BE2C (cell line): Measurements from ENCODE around the gene GCN1. TPM values are rescaled to one million over a fixed set of nuclear protein-coding genes. Genes with fewer than 3 reads are reported as not detected.

ENCODE experiments used
- DNase-seq: peaks from one replicate; pipeline ENCODE4 v3.0.0-alpha.2; 2020
- H3K27me3 ChIP-seq: fragments of 250-450 bp; sonication (Bioruptor Pico); 2 replicates; pipeline ENCODE4 v1.5.1; 2020; ENCODE audit warnings: mild to moderate bottlenecking
- H3K36me3 ChIP-seq: fragments of 250-450 bp; sonication (Bioruptor Pico); 2 replicates; pipeline ENCODE4 v1.5.1; 2020; ENCODE audit warnings: mild to moderate bottlenecking
- H3K4me1 ChIP-seq: fragments of 250-450 bp; sonication (Bioruptor Pico); 2 replicates; pipeline ENCODE4 v1.5.1; 2020
- H3K4me3 ChIP-seq: 2 replicates; pipeline ENCODE4 v1.5.1; 2011; ENCODE audit warnings: low read depth, low read length
- H3K9me3 ChIP-seq: fragments of 250-450 bp; sonication (Bioruptor Pico); 2 replicates; pipeline ENCODE4 v1.5.1; 2020
- polyA plus RNA-seq: library from polyadenylated mRNA; unstranded; fragments of >200 nt; gene quantifications from one replicate; pipeline ENCODE4 v1.2.1, GENCODE V29; 2012; ENCODE audit warnings: low read depth, missing spikeins; ENCODE audit not compliant: insufficient read length, insufficient read depth
- TF ChIP-seq, protein P1 (sequence below): IDR thresholded peaks from 2 replicates; pipeline ENCODE4 v1.5.1; 2012; ENCODE audit warnings: mild to moderate bottlenecking, low read depth, low read length

GCN1 gene
- polyA plus RNA-seq, result 108 TPM

DNA sequence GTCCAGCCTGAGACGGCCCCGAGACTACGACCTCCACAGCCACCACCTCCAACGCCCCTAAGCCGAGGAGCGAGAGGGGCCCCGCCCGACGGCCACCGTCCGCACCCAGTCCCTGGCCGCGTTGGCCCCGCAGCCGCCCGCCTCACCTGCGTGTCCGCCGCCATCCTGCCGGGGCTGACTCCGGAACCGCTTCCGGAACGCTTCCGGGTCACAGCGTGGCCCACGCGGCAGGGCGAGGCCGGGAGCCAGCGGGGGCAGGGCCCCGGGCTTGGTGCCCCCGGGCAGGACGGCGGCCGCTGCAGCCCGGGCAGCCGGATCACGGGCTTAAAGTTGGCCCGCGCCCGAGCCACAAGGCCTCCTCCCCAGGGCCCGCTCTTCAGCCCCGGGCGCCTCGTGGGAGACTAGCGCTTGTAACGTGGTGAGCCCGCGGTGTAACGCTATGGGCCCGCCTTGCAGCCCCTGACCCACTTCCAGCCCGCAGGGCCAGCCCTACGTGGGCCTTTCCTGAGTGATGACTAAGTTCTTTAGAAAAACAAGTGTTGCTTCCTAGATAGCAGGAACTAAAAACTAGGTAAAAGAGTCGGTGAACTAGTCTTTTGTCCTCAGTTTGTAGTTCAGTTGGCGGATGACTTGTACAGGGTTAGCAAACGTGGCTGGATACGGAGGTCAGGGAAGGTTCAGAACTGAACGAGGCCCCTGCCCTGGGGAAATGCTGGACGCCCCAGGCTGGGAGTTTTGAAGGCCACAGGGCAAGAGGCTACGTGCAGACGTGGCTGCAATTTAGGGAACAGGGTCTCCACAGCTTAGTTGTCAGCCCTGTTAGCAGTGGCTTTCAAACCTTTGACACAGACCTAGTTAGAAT, at the start of gene GCN1:
Gene GCN1 (minus strand): TSS at position 182 of the 862 bp plus-strand sequence. CDS start 18 bp downstream, at position 164.
- DNase-seq, result peak; percentile 90
- TF ChIP-seq, protein P1, sequence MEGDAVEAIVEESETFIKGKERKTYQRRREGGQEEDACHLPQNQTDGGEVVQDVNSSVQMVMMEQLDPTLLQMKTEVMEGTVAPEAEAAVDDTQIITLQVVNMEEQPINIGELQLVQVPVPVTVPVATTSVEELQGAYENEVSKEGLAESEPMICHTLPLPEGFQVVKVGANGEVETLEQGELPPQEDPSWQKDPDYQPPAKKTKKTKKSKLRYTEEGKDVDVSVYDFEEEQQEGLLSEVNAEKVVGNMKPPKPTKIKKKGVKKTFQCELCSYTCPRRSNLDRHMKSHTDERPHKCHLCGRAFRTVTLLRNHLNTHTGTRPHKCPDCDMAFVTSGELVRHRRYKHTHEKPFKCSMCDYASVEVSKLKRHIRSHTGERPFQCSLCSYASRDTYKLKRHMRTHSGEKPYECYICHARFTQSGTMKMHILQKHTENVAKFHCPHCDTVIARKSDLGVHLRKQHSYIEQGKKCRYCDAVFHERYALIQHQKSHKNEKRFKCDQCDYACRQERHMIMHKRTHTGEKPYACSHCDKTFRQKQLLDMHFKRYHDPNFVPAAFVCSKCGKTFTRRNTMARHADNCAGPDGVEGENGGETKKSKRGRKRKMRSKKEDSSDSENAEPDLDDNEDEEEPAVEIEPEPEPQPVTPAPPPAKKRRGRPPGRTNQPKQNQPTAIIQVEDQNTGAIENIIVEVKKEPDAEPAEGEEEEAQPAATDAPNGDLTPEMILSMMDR, result no peak
- Histone ChIP-seq H3K27me3 (no peaks in the 10 kb centered on the region), H3K36me3 (peaks cover 69% of the 10 kb centered on the region), H3K4me3 (peak within 1 kb of the TSS; percentile 89), H3K4me1 (peaks cover 4% of the 10 kb centered on the region), H3K9me3 (no peaks in the 10 kb centered on the region)

DNA sequence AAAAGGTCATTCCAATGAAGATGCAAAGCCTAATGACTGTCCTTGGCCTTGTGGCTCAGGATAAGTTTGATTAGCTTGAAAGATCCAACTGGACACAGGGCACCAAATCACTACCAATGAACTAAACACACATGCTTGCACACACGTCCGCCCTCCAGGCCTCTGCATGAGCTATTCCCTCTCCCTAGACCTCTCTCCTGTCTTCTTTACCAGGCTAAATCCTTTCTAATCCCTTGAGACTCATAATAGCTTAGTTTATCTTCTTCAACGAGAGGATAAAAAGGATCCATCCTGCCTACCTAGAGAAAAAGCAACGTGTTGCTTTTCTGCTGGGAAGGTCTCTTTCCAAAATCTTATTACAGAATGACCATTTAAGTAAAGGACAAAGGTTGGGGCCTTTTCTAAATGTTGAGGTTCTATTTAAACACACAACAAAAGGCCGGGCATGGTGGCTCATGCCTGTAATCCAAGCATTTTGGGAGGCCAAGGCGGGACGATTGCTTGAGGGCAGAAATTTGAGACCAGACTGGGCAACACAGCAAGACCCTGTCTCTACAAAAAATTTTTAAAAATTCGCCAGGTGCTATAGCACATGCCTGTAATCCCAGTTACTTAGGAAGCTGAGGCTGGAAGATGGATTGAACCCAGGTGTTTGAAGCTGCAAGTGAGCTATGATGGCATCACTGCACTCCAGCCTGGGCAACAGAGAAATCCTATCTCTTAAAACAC, 48.6 kb upstream of the GCN1 start:
- H3K4me1 ChIP-seq, result peaks cover 17% of the 10 kb centered on the region
- no peak overlapping the region for H3K4me3 ChIP-seq
- no peaks in the 10 kb centered on the region for H3K9me3 ChIP-seq
- no peaks in the 10 kb centered on the region for H3K36me3 ChIP-seq
- no peaks in the 10 kb centered on the region for H3K27me3 ChIP-seq
- no peak for DNase-seq
- TF ChIP-seq, protein P1, result no peak

DNA sequence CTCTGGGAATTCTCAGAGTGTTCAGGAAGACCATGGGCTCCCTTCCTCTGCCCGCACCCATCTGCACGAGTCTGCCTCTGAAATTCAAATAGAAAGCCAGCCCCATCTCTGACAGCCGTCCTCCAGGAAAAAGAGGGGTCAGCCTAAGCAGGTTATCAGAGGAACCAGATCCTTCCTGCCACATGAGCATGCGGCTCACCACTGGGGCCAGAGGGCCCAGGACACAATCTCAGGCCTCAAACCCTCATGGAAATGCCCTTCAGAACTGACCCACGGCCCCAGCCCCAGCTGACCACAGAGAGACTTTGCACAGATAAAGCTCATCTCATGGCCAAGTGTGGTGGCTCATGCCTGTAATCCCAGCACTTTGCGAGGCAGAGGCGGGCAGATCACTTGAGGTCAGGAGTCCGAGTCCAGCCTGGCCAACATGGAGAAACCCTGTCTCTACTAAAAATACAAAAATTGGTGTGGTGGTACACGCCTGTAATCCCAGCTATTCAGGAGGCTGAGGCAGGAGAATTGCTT, 47.8 kb upstream of the GCN1 start:
- no peaks in the 10 kb centered on the region for H3K27me3 ChIP-seq
- TF ChIP-seq, protein P1, result no peak
- peaks cover 9% of the 10 kb centered on the region for H3K4me1 ChIP-seq

GRCh38 chr12:120241561-120242274, 47.2 kb upstream of the GCN1 start:
- Histone ChIP-seq H3K36me3 (no peaks in the 10 kb centered on the region), H3K4me1 (peaks cover 7% of the 10 kb centered on the region), H3K9me3 (no peaks in the 10 kb centered on the region), H3K27me3 (no peaks in the 10 kb centered on the region), H3K4me3 (no peak overlapping the region)
- TF ChIP-seq, protein P1, result no peak
- no peak for DNase-seq

More for the DNA sequence above, 47.8 kb upstream of the GCN1 start:
- Histone ChIP-seq H3K9me3 (no peaks in the 10 kb centered on the region), H3K4me3 (no peak overlapping the region), H3K36me3 (no peaks in the 10 kb centered on the region)
- DNase-seq, result no peak

DNA sequence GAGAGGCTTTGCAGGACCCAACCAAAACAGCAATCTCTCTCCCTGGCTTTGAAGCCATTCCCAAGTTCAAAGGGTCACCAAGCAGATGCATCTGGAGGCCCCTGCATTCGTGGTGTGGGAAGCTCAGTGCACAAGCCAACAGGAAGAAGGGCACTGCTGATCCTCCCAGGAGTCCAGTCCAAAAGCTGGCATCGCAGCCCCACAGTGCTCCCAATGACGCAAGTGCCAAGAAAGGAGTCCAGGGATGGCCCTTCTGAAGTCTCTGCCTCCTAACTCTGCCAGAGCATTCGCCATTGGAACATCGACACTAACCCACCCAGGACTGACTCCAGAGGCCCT, 45.9 kb upstream of the GCN1 start:
- Histone ChIP-seq H3K36me3 (no peaks in the 10 kb centered on the region), H3K27me3 (no peaks in the 10 kb centered on the region), H3K9me3 (no peaks in the 10 kb centered on the region), H3K4me1 (peaks cover 12% of the 10 kb centered on the region), H3K4me3 (no peak overlapping the region)
- DNase-seq, result no peak
- TF ChIP-seq, protein P1, result no peak
